Testis (tissue), 2 donors: ENCODE data around the gene FOXE1.

ENCODE experiments used
- POLR2A ChIP-seq: fragments of 450-650 bp; IDR thresholded peaks from one replicate; pipeline ENCODE4 v1.6.1; 2017; ENCODE audit warnings: antibody characterized with exemption, mild to moderate bottlenecking, moderate library complexity
- TF ChIP-seq, protein P1 (sequence below), 3 experiments: fragments of 450-650 bp in 2 of 3; fragments of 200-600 bp in 1 of 3; sonication (generic) in 1 of 3; IDR thresholded peaks; one replicate each; pipeline ENCODE4 v1.5.1; 2016 to 2019; ENCODE audit warnings: antibody characterized with exemption in 3 of 3, mild to moderate bottlenecking in 2 of 3, moderate library complexity in 1 of 3

DNA sequence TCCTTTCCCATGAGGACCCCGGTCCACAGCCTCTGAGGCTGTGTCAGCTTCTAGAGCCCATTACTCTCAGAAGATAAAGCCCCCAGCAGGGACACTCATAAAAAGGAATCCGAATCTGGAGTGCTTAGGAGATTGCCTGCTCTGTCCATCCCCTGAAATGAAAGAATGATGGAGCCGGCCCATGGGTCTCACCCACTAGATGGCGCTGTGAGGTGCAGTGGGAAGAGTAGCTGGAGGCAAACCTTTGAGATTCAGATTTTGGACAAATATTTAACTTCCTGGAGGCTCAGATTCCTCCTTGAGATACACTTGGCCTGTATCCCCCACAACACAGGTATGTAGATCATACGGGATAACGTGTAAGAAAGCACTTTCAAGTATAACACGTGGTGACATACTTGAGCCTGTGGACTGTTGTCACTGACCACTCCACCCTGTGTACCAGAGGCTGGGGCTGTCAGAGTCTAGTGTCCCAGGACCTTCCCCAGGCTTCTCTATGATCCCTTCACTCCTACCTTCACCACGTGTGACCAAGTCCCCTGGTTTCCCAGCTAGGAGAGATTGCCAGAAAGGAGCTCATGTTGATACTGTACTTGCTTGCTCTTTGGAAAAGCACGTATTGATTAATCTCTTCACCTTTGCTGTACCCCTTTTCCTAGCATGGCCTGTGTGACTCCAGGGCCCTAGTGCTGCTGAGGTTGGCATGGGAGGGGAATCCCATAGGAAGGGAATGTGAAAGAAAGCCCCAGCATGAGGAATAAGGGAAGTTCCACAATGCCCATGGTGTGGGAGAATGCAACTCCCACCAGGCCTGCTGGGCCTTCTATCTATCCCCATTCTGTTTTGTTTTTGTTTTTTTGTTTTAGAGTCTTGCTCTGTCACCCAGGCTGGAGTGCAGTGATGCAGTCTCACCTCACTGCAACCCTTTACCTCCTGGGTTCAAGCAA is 37.2 kb downstream of the FOXE1 start:
- TF ChIP-seq, protein P1, sequence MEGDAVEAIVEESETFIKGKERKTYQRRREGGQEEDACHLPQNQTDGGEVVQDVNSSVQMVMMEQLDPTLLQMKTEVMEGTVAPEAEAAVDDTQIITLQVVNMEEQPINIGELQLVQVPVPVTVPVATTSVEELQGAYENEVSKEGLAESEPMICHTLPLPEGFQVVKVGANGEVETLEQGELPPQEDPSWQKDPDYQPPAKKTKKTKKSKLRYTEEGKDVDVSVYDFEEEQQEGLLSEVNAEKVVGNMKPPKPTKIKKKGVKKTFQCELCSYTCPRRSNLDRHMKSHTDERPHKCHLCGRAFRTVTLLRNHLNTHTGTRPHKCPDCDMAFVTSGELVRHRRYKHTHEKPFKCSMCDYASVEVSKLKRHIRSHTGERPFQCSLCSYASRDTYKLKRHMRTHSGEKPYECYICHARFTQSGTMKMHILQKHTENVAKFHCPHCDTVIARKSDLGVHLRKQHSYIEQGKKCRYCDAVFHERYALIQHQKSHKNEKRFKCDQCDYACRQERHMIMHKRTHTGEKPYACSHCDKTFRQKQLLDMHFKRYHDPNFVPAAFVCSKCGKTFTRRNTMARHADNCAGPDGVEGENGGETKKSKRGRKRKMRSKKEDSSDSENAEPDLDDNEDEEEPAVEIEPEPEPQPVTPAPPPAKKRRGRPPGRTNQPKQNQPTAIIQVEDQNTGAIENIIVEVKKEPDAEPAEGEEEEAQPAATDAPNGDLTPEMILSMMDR (IDR thresholded peaks at IDR 0.05) = peak in 1 of 3 experiments; percentile 64
- no peak for TF ChIP-seq POLR2A
